ENCODE measurements around the gene ADIG.
"Not testable (repeated sequence)": the region's sequence is repeated elsewhere in the genome, so short reads cannot be mapped to it uniquely, and the experiment has no call there.

ADIG gene

DNA sequence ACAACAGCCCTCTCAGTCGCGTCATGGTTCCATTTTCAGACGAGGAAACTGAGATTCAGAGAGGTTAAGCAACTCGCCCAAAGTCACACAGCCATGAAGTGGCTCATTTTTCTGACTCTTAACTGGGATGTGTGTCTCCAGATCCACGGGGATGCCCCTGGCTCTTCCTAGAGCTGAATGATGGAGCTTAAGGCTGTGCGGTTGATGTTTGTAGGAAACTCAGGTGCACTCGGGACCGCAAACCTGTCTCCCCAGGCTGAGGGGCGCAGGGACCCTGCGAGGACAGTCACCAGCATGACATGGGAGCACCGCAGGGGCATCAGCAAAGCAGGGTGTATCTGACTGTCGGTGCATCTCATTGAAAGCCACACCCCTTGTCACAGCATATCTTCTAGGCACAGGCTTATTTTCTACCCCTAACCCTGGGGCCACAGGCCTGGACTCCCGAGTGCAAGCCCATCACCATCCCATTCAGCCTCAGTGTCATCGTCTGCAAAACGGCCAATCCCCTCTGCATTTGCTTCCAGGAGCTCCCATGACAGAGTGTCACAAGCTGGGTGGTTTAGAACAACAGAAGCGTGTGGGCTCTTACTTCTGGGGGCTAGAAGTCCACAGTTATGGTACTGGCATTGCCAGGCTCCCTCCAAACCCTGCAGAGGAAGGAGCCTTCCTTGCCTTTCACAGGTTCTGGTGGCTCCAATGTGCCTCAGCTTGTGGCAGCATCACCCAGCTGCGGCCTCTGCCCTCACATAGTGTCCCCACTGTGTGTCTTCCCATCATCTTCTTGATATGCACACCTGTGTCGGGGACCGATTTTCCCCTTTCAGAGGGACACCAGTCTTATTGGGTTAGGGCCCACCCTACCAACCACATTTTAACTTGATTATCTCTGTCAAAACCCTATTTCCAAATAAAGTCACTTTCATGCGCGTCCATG, 10.7 kb downstream of the ADIG start:
- TF ChIP-seq, protein P1, sequence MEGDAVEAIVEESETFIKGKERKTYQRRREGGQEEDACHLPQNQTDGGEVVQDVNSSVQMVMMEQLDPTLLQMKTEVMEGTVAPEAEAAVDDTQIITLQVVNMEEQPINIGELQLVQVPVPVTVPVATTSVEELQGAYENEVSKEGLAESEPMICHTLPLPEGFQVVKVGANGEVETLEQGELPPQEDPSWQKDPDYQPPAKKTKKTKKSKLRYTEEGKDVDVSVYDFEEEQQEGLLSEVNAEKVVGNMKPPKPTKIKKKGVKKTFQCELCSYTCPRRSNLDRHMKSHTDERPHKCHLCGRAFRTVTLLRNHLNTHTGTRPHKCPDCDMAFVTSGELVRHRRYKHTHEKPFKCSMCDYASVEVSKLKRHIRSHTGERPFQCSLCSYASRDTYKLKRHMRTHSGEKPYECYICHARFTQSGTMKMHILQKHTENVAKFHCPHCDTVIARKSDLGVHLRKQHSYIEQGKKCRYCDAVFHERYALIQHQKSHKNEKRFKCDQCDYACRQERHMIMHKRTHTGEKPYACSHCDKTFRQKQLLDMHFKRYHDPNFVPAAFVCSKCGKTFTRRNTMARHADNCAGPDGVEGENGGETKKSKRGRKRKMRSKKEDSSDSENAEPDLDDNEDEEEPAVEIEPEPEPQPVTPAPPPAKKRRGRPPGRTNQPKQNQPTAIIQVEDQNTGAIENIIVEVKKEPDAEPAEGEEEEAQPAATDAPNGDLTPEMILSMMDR (IDR thresholded peaks at IDR 0.05), result no peak
- no peak for TF ChIP-seq ZFX (IDR thresholded peaks at IDR 0.05; ENCODE audit: borderline replicate concordance)
- H3K27ac ChIP-seq, result no peak overlapping the region

DNA sequence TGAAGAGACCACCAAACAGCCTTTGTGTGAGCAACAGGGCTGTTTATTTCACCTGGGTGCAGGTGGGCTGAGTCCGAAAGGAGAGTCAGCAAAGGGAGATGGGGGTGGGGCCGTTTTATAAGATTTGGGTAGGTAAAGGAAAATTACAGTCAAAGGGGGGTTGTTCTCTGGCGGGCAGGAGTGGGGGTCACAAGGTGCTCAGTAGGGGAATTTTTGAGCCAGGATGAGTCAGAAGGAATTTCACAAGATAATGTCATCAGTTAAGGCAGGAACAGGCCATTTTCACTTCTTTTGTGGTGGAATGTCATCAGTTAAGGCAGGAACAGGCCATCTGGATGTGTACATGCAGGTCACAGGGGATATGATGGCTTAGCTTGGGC, 11.4 kb downstream of the ADIG start:
- not testable (repeated sequence) for H3K27ac ChIP-seq

DNA sequence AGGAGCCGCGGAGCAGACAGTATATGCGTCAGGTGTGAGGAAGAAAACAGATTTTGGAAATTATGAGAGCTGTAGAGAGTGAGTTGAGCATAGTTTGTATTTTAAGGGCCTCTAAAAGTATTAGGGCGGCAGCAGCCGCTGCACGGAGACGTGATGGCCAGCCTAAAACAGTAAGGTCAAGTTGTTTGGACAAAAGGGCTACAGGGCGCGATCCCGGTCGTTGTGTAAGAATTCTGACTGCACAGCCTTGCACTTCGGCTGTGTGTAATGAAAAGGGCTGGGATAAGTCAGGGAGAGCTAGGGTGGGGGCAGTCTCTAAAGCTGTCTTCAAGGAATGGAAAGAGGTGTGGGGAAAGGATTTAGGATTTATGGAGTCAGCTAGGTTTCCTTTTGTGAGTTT, 13.3 kb downstream of the ADIG start:
- not testable (repeated sequence) for H3K27ac ChIP-seq

DNA sequence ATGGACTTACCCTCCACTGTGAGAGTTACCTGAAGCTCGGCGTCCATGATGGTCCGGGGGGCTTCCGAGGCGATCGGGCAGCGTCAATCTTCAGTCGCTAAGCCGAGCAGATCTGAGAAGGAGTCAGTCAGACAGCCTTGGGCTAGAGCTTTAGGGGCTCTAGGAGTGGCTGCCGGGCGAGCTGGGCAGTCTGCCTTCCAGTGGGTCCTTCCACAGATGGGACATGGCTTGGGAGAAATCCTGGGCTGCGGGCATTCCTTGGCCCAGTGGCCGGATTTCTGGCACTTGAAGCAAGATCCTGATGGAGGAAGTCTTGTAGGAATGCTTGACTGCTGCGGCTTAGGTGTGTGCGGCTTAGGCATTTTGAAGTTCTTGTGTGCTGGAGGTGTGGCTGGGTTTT, 14.9 kb downstream of the ADIG start:
- not testable (repeated sequence) for H3K27ac ChIP-seq

DNA sequence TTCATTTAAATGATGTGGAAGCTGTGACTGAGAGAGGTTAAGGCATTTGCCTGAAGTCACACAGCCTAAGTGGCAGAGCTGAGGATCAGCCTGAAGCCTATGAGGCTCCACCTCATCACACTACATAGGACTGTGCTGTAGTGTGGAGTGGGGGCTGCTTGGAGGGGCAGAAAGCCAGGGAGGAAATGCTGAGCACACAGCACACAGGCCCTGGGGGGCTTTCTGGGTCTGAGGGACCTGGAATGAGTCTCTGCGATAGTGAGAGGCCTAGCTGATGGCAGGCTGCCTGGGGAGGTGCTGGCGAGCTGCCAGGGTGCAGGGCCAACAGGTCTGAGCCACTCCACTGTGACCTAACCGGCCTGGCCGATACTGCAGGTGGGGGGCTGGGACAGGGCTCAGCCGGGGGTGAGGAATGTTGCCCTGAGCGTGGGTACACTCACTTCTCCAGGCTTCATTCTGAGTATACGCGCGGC, 18.4 kb downstream of the ADIG start:
- TF ChIP-seq ZFX (IDR thresholded peaks at IDR 0.05; ENCODE audit: borderline replicate concordance), result no peak
- TF ChIP-seq, protein P1 (IDR thresholded peaks at IDR 0.05), result no peak
- no peak overlapping the region for H3K27ac ChIP-seq

DNA sequence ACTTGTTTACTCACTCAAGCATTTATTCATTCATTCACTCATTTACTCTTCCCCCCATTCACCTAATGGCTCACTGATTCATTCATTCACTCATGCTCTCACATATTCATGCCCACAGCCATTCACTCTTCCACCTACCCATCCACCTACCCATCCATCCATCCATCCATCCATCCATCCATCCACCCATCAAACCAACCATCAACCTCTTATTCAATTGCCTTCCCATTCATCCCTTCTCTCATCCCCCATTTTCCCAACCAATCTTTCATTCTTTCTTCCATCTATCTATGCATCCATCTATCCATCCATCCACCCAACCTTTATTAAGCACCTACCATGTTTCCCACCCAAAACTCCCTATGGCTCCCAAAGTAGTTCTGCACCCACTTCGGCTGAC, 19.1 kb downstream of the ADIG start:
- H3K27ac ChIP-seq, result no peak overlapping the region
- no peak for TF ChIP-seq ZFX (IDR thresholded peaks at IDR 0.05; ENCODE audit: borderline replicate concordance)
- TF ChIP-seq, protein P1 (IDR thresholded peaks at IDR 0.05), result no peak

DNA sequence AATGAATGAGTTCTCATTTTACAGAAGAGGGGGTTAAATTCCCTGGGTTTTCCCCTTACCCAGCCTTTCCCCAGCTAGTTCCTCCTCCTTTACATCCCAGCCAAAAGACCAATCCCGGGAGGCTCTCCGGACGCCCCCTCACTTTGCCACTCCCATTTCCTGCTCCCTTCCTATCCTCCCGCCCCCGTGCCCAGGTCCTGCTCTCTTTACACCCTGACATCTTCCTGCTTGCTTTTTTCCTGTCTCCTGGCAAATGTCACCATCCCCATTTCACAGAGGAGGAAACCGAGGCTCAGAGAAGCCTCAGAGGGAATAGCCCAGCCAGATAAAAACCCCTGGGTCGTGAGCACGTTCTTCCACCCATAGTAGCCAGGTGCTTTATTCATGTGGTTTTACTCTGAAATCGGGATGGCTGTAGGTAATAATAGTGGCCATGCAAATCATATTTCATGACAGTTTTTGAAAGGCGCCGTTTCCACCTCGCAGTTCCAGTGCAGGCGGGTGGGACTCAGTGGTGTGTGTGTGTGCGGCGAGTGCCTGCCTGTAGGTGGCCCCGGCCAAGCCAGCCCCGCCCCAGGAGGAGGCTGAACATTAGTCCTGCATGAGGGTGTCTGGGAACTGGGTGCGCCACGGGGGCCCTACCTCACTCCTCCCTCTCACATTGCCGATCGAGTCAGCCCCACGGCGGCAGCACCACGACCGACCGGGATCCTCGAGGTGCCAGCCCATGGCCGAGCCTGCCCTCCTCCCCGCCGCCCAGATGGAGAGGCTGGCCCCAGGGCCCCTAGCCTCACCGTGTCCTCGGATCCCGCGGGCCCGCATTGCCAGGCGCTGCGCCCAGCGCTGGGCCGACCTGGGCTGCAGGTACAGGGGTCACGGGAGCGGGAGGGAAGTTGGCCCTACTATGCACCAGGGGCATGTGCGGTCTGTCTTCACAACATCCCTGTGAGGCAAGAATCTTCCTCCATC, 20.5 kb downstream of the ADIG start, which contains the start of gene ARHGAP40:
ARHGAP40 (plus strand) TSS at position 594 of the 969 bp plus-strand sequence.
- TF ChIP-seq ZFX (IDR thresholded peaks at IDR 0.05; ENCODE audit: borderline replicate concordance), result no peak
- TF ChIP-seq, protein P1 (IDR thresholded peaks at IDR 0.05), result no peak
- no peak within 1 kb of the TSS for H3K27ac ChIP-seq

DNA sequence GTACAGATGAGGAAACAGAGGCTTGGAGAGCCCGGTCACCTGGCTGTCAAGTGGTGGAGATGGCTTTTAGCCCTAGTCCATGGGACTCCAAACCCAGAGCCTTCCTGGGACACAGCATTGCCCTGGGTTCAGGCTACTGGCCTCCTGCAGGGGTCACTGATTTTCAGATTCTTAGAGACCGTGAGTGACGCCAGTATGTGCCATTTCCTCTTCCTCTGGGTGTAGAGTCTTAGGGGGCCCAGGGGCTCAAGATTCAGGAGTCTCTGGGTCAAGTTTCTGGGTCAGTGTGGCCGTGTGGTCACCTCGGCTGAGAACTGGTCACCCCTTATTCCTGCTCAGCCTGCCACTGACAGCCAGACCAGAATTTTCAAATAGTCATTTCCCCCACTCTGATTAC, 21.2 kb downstream of the ADIG start:
- no peak for TF ChIP-seq ZFX (IDR thresholded peaks at IDR 0.05; ENCODE audit: borderline replicate concordance)
- TF ChIP-seq, protein P1 (IDR thresholded peaks at IDR 0.05), result no peak
- H3K27ac ChIP-seq, result no peak overlapping the region

Measured in 22Rv1 (cell line).